Measurements from ENCODE around the gene ZNF408.
"Not testable (repeated sequence)": the region's sequence is repeated elsewhere in the genome, so short reads cannot be mapped to it uniquely, and the experiment has no call there.

The ZNF408 gene

GRCh38 chr11:46700241-46701077 is at the start of gene ZNF408, which contains the start of gene ARHGAP1:
Gene ZNF408, plus strand, starts transcription at chr11:46701031. Its CDS starts 17 bp downstream, at chr11:46701048.
Gene ARHGAP1, minus strand, starts transcription at chr11:46700619. Its CDS starts 4,512 bp downstream, at chr11:46696107.
- DNase-seq: peak; percentile 68 to 99 (median 96)

- DNase-seq: no peak
These were observed 45.2 kb upstream of the ZNF408 start for GRCh38 chr11:46655631-46656030.

- no peak for DNase-seq
These were observed 43.6 kb upstream of the ZNF408 start for GRCh38 chr11:46657186-46657585.

GRCh38 chr11:46658259-46658658 is 42.6 kb upstream of the ZNF408 start:
- no peak for DNase-seq

GRCh38 chr11:46659908-46660307 is 40.9 kb upstream of the ZNF408 start:
- peak in 1 of 51 donors; percentile 32 for DNase-seq

GRCh38 chr11:46661836-46662235 is 39.0 kb upstream of the ZNF408 start:
- DNase-seq: peak in 1 of 51 donors; percentile 50

- no peak for DNase-seq
These were observed 38.5 kb upstream of the ZNF408 start for GRCh38 chr11:46662366-46662765.

- no peak for DNase-seq
These were observed 37.4 kb upstream of the ZNF408 start for GRCh38 chr11:46663277-46663940.

- DNase-seq: no peak
These were observed 36.2 kb upstream of the ZNF408 start for GRCh38 chr11:46664612-46665011.

- no peak for DNase-seq
These were observed 35.5 kb upstream of the ZNF408 start for GRCh38 chr11:46665356-46665755.

- no peak for DNase-seq
These were observed 34.3 kb upstream of the ZNF408 start for GRCh38 chr11:46666516-46666915.

- DNase-seq: peak in 1 of 51 donors; percentile 15
These were observed 33.8 kb upstream of the ZNF408 start for GRCh38 chr11:46667043-46667481.

GRCh38 chr11:46668480-46669085 is 32.2 kb upstream of the ZNF408 start:
- DNase-seq: no peak

GRCh38 chr11:46669711-46670139 is 31.1 kb upstream of the ZNF408 start:
- DNase-seq: peak in 1 of 51 donors; percentile 20

- not testable (repeated sequence) for DNase-seq
These were observed 30.3 kb upstream of the ZNF408 start for GRCh38 chr11:46670521-46670920.

GRCh38 chr11:46671958-46672315 is 28.9 kb upstream of the ZNF408 start:
- DNase-seq: no peak

- no peak for DNase-seq
These were observed 28.4 kb upstream of the ZNF408 start for GRCh38 chr11:46672381-46672839.

- DNase-seq: no peak
These were observed 26.9 kb upstream of the ZNF408 start for GRCh38 chr11:46673713-46674462.

- DNase-seq: peak in 1 of 51 donors; percentile 60
These were observed 26.2 kb upstream of the ZNF408 start for GRCh38 chr11:46674463-46675287.

- DNase-seq: peak in 20 of 51 donors; percentile 31 to 79 (median 54)
These were observed 25.5 kb upstream of the ZNF408 start for GRCh38 chr11:46675288-46675851.

Data from hypothalamus (tissue), 51 donors.